PC-9 (cell line): ENCODE data around the gene ESR1.

Experiments used
- CTCF ChIP-seq: fragments of 200-600 bp; sonication (generic); conservative IDR thresholded peaks from 2 replicates; pipeline ENCODE4 v1.6.1; 2017; ENCODE audit warnings: mixed run types, antibody characterized with exemption, mild to moderate bottlenecking, moderate library complexity
- EZH2 ChIP-seq: fragments of 200-600 bp; sonication (generic); IDR thresholded peaks from 2 replicates; pipeline ENCODE4 v1.8.0; 2017; ENCODE audit warnings: antibody characterized with exemption, low read depth

- no peak for TF ChIP-seq CTCF
- no peak for TF ChIP-seq EZH2
These were observed 312.3 kb downstream of the ESR1 start for GRCh38 chr6:152119831-152120230.
